Spleen (tissue), 11 donors: Measurements from ENCODE around the gene INSYN1. TPM values are rescaled to one million over a fixed set of nuclear protein-coding genes. Genes with fewer than 3 reads are reported as not detected.

Source experiments
- DNase-seq: peaks from one replicate; pipeline ENCODE4 v3.0.0-alpha.2; 2020
- H3K27ac ChIP-seq, 8 donors: fragments of 200-600 bp; sonication (generic) in 7 of 8; 1 replicate in 4 of 8; 2 replicates in 4 of 8; pipeline versions ENCODE4 v1.5.0 to v1.8.0; 2016 to 2021; ENCODE audit warnings: inconsistent platforms in 4 of 8, mild to moderate bottlenecking in 4 of 8, moderate library complexity in 1 of 8
- H3K27me3 ChIP-seq, 7 donors: fragments of 200-600 bp; sonication (generic) in 6 of 7; replicated peaks in 1 of 7; 1 replicate in 4 of 7; 2 replicates in 3 of 7; pipeline versions ENCODE4 v1.5.0 to v1.8.0; 2016 to 2021; ENCODE audit warnings: inconsistent platforms in 3 of 7, mild to moderate bottlenecking in 1 of 7
- H3K36me3 ChIP-seq, 6 donors: fragments of 200-600 bp; sonication (generic) in 5 of 6; 1 replicate in 4 of 6; 2 replicates in 2 of 6; pipeline versions ENCODE4 v1.5.0 to v1.8.0; 2016 to 2021; ENCODE audit warnings: inconsistent platforms in 2 of 6
- H3K4me1 ChIP-seq, 6 donors: fragments of 200-600 bp; sonication (generic) in 5 of 6; 1 replicate in 3 of 6; 2 replicates in 3 of 6; pipeline versions ENCODE4 v1.5.0 to v1.8.0; 2016 to 2021; ENCODE audit warnings: inconsistent platforms in 3 of 6
- H3K4me3 ChIP-seq, 8 donors: fragments of 200-600 bp; sonication (generic) in 7 of 8; 1 replicate in 4 of 8; 2 replicates in 4 of 8; pipeline versions ENCODE4 v1.5.0 to v1.8.0; 2016 to 2021; ENCODE audit warnings: inconsistent platforms in 4 of 8, mild to moderate bottlenecking in 4 of 8, moderate library complexity in 2 of 8
- H3K9me3 ChIP-seq, 8 donors: fragments of 200-600 bp; sonication (generic) in 7 of 8; 1 replicate in 4 of 8; 2 replicates in 4 of 8; pipeline versions ENCODE4 v1.5.0 to v1.8.0; 2016 to 2021; ENCODE audit warnings: inconsistent platforms in 4 of 8
- POLR2A ChIP-seq, 3 donors: fragments of 450-650 bp; IDR thresholded peaks; one replicate each; pipeline ENCODE4 v1.5.1; 2017; ENCODE audit warnings: antibody characterized with exemption in 3 of 3, mild to moderate bottlenecking in 1 of 3
- POLR2AphosphoS5 ChIP-seq, 3 donors: sonication (generic); formaldehyde crosslinking; IDR thresholded peaks; one replicate each; pipeline ENCODE4 v1.5.1; 2017; ENCODE audit warnings: antibody characterized with exemption in 3 of 3
- WGBS, 5 donors: extraction: QIAGEN DNeasy Blood & Tissue Kit in 3 of 5; methylation state at CpG; one replicate each; pipeline versions ENCODE4 v1.1.5 to v1.1.7; 2013 to 2018; 5-methylcytosine and 5-hydroxymethylcytosine counted together
- intact Hi-C: fragments of 100-400 bp; cut with DNase I; formaldehyde crosslinking; loops from one replicate; pipeline ENCODE4 v1.15.0; 2023; ENCODE audit warnings: low total_unique reads
- polyA plus RNA-seq, 3 donors: library from polyadenylated mRNA; stranded (reverse); fragments of 200-250 nt; gene quantifications; one replicate each; pipeline ENCODE4 v1.2.1, GENCODE V29; 2013
- total RNA-seq, 7 donors: library from RNA; depleted of rRNA in 3 of 7; stranded (reverse); fragments of >200 nt in 3 of 7; fragmentation: NEBNext Ultra II Directional in 4 of 7; extraction: Animal tissue kit (Norgen Biotek cat#: 25700) in 4 of 7; gene quantifications; one replicate each; pipeline versions ENCODE4 v1.1.0 to v1.2.1, GENCODE V29; 2016 to 2021
- TF ChIP-seq, protein P1 (sequence below), 11 experiments: fragments of 200-600 bp in 7 of 11; fragments of 450-650 bp in 4 of 11; sonication (generic) in 4 of 11; IDR thresholded peaks in 8 of 11; conservative IDR thresholded peaks in 3 of 11; 1 replicate in 7 of 11; 2 replicates in 4 of 11; pipeline versions ENCODE4 v1.4.0 to v1.8.0; 2016 to 2021; ENCODE audit warnings: antibody characterized with exemption in 11 of 11, inconsistent platforms in 4 of 11, mild to moderate bottlenecking in 1 of 11
- donor health status: healthy with polysubstance abuse.
- donor health status: DM: no; HTN: no; CAD: no; lungs with moderate emphysema.
- donor health status: DM: no; HTN: no; CAD: no.
- donor health status: Bipolar disorder and iron deficiency.
- donor health status: healthy.
- donor health status: DM: no; HTN: no; CAD: no.
- donor health status: DM: yes; HTN: yes; CAD: no.

Gene INSYN1
- total and polyA plus RNA-seq, 10 donors = 0.11 to 2.8 (median 0.74) TPM; not detected in 1

DNA sequence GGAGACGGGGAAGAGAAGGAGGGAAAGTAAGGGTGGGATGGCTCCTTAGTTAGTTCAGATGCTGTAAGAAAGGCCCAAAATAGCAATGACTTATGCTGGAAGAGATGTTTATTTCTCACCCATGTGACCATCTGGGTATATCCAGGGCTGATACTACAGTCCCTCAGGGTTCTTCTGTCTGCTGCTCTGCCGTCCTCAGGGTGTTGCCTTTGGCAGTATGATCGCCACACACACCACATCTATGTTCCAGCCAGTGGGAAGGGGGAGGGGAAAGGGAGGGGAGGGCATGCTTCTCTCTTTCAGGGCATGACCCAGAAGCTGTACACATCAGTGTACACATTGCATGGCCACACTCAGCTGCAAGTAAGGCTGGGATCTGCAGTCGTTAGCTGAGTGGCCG, 58.7 kb downstream of the INSYN1 start:
- peak; percentile 28 for DNase-seq
- H3K27ac ChIP-seq = no peak overlapping the region
- peaks cover 0 to 47% (median 0%) of the 10 kb centered on the region in 7 donors for H3K27me3 ChIP-seq
- peaks cover 18 to 62% (median 47%) of the 10 kb centered on the region in 6 donors for H3K4me1 ChIP-seq
- H3K36me3 ChIP-seq = peaks cover 0 to 4% (median 0%) of the 10 kb centered on the region in 6 donors
- TF ChIP-seq, protein P1, sequence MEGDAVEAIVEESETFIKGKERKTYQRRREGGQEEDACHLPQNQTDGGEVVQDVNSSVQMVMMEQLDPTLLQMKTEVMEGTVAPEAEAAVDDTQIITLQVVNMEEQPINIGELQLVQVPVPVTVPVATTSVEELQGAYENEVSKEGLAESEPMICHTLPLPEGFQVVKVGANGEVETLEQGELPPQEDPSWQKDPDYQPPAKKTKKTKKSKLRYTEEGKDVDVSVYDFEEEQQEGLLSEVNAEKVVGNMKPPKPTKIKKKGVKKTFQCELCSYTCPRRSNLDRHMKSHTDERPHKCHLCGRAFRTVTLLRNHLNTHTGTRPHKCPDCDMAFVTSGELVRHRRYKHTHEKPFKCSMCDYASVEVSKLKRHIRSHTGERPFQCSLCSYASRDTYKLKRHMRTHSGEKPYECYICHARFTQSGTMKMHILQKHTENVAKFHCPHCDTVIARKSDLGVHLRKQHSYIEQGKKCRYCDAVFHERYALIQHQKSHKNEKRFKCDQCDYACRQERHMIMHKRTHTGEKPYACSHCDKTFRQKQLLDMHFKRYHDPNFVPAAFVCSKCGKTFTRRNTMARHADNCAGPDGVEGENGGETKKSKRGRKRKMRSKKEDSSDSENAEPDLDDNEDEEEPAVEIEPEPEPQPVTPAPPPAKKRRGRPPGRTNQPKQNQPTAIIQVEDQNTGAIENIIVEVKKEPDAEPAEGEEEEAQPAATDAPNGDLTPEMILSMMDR (IDR thresholded peaks at IDR 0.05 in 8 of 11, conservative IDR thresholded peaks at IDR 0.05 in 3 of 11) = no peak
- no peak for TF ChIP-seq POLR2AphosphoS5 (IDR thresholded peaks at IDR 0.05)
- no peak for TF ChIP-seq POLR2A (IDR thresholded peaks at IDR 0.05)
- no peak overlapping the region for H3K4me3 ChIP-seq
- intact Hi-C loops = no loop called here
- WGBS, 5 donors = 50 to 73% (median 62%) methylated on average over 5 of the region's 5 CpGs
- H3K9me3 ChIP-seq = no peaks in the 10 kb centered on the region

DNA sequence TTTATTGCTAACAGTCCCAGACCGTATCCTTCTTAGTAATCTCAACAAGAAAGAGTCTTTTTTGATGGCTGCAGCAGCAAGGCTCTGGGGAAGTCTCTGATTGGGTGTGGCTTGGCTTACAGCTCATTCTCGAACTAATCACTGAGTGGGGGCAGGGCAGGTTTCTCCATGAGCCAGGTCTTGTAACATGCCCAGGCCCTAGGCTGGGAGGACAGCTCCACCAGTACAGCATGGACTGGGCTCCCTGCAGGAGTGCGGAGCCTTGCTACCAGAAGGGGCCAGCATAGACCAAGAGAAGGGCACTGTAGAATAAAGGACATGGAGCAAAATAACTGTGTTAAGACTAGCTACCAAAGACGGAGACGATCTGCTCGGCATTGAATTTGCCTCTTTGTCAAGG, 61.8 kb downstream of the INSYN1 start:
- no peaks in the 10 kb centered on the region for H3K9me3 ChIP-seq
- WGBS, 5 donors = 67 to 78% (median 73%) methylated on average over 6 of the region's 6 CpGs
- peak; percentile 42 for DNase-seq
- peaks cover 11 to 69% (median 44%) of the 10 kb centered on the region in 6 donors for H3K4me1 ChIP-seq
- H3K27ac ChIP-seq = no peak overlapping the region
- H3K27me3 ChIP-seq = peaks cover 0 to 47% (median 0%) of the 10 kb centered on the region in 7 donors
- H3K4me3 ChIP-seq = no peak overlapping the region
- H3K36me3 ChIP-seq = no peaks in the 10 kb centered on the region
- TF ChIP-seq, protein P1 (IDR thresholded peaks at IDR 0.05 in 8 of 11, conservative IDR thresholded peaks at IDR 0.05 in 3 of 11) = no peak
- TF ChIP-seq POLR2A (IDR thresholded peaks at IDR 0.05) (no peak), POLR2AphosphoS5 (IDR thresholded peaks at IDR 0.05) (no peak)
- intact Hi-C loops = no loop called here

- Histone ChIP-seq H3K9me3 (no peaks in the 10 kb centered on the region), H3K4me1 (peaks cover 4 to 74% (median 50%) of the 10 kb centered on the region in 6 donors), H3K36me3 (no peaks in the 10 kb centered on the region), H3K27me3 (peaks cover 0 to 48% (median 13%) of the 10 kb centered on the region in 7 donors), H3K27ac (peak overlapping the region in 5 of 8 donors; percentile 4 to 64 (median 44)), H3K4me3 (no peak overlapping the region)
- WGBS, 5 donors = 61 to 89% (median 83%) methylated on average over 6 of the region's 6 CpGs
- TF ChIP-seq, protein P1 (IDR thresholded peaks at IDR 0.05 in 8 of 11, conservative IDR thresholded peaks at IDR 0.05 in 3 of 11) = no peak
- no peak for TF ChIP-seq POLR2A (IDR thresholded peaks at IDR 0.05)
- TF ChIP-seq POLR2AphosphoS5 (IDR thresholded peaks at IDR 0.05) = no peak
- peak; percentile 28 for DNase-seq
- intact Hi-C loops = no loop called here
These were observed 64.7 kb downstream of the INSYN1 start for GRCh38 chr15:73688455-73688854.

DNA sequence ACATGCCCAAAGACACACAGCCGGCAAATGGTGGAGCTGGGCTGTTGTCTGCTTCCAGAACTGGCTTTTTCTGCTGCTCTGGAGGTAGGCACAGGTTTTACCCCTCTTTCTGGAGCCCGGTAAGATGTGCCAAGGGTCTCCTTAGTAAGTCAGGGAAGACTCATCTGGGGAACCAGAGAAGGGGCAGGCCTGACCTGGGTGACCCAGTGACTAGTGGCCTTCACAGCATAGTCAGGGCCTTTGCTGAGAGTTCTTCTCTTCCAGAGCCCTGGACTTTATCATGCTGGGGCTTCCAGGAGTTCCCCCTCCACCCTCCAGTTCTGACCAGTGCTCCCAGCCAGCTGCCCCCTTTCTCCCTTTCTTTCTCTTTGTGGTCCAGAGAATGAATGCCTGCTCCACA, 65.8 kb downstream of the INSYN1 start:
- TF ChIP-seq POLR2AphosphoS5 (IDR thresholded peaks at IDR 0.05) (no peak), POLR2A (IDR thresholded peaks at IDR 0.05) (no peak)
- TF ChIP-seq, protein P1 (IDR thresholded peaks at IDR 0.05 in 8 of 11, conservative IDR thresholded peaks at IDR 0.05 in 3 of 11) = no peak
- Histone ChIP-seq H3K4me3 (no peak overlapping the region), H3K27ac (peak overlapping the region in 2 of 8 donors; percentile 22 to 23), H3K36me3 (no peaks in the 10 kb centered on the region), H3K27me3 (peaks cover 0 to 57% (median 13%) of the 10 kb centered on the region in 7 donors), H3K4me1 (peaks cover 4 to 77% (median 53%) of the 10 kb centered on the region in 6 donors), H3K9me3 (no peaks in the 10 kb centered on the region)
- no peak for DNase-seq
- intact Hi-C loops = no loop called here
- WGBS, 5 donors = 83 to 97% (median 90%) methylated on average over 1 to 2 of the region's 2 CpGs
